Gastrocnemius medialis (tissue), 4 donors: Measurements from ENCODE around the gene TRIM67.

ENCODE experiments used
- CTCF ChIP-seq, 5 experiments: fragments of 450-650 bp in 3 of 5; fragments of 200-600 bp in 2 of 5; sonication (generic) in 2 of 5; IDR thresholded peaks in 4 of 5; conservative IDR thresholded peaks in 1 of 5; 1 replicate in 4 of 5; 2 replicates in 1 of 5; pipeline ENCODE4 v1.5.1; 2016 to 2019; ENCODE audit warnings: antibody characterized with exemption in 5 of 5, mild to moderate bottlenecking in 3 of 5, moderate library complexity in 3 of 5
- POLR2A ChIP-seq, 2 donors: fragments of 450-650 bp; IDR thresholded peaks; one replicate each; pipeline ENCODE4 v1.6.1; 2017; ENCODE audit warnings: antibody characterized with exemption in 2 of 2, mild to moderate bottlenecking in 2 of 2, moderate library complexity in 2 of 2

- TF ChIP-seq CTCF (IDR thresholded peaks at IDR 0.05 in 4 of 5, conservative IDR thresholded peaks at IDR 0.05 in 1 of 5) (no peak), POLR2A (IDR thresholded peaks at IDR 0.05) (no peak)
Measured at GRCh38 chr1:231260351-231260750, 98.5 kb downstream of the TRIM67 start.
